Thymus (tissue), 11 donors: ENCODE data around the gene MALT1. TPM values are rescaled to one million over a fixed set of nuclear protein-coding genes. Genes with fewer than 3 reads are reported as not detected.
"Not testable (repeated sequence)": the region's sequence is repeated elsewhere in the genome, so short reads cannot be mapped to it uniquely, and the experiment has no call there.

Source experiments
- DNase-seq, 9 donors: peaks; one replicate each; pipeline ENCODE4 v3.0.0-alpha.2; 2013; ENCODE audit warnings: low spot score in 9 of 9, low read depth in 6 of 9, missing footprints in 1 of 9
- H3K27ac ChIP-seq, 2 donors: one replicate each; pipeline ENCODE4 v1.5.1; 2013; ENCODE audit warnings: control low read depth in 1 of 2, low read depth in 1 of 2, low read length in 1 of 2, mild to moderate bottlenecking in 1 of 2, moderate library complexity in 1 of 2
- H3K27me3 ChIP-seq, 2 donors: one replicate each; pipeline ENCODE4 v1.5.1; 2013; ENCODE audit warnings: low read length in 1 of 2; ENCODE audit not compliant: control insufficient read depth in 2 of 2, insufficient read depth in 1 of 2
- H3K36me3 ChIP-seq, 2 donors: one replicate each; pipeline ENCODE4 v1.5.1; 2013; ENCODE audit warnings: low read length in 1 of 2, mild to moderate bottlenecking in 1 of 2, moderate library complexity in 1 of 2; ENCODE audit not compliant: control insufficient read depth in 2 of 2, insufficient read depth in 2 of 2
- H3K4me1 ChIP-seq, 2 donors: one replicate each; pipeline ENCODE4 v1.5.1; 2013; ENCODE audit warnings: low read length in 2 of 2; ENCODE audit not compliant: control insufficient read depth in 2 of 2, insufficient read depth in 2 of 2
- H3K4me3 ChIP-seq, 2 donors: one replicate each; pipeline ENCODE4 v1.5.1; 2013; ENCODE audit warnings: low read length in 2 of 2, control low read depth in 1 of 2, mild to moderate bottlenecking in 1 of 2
- H3K9me3 ChIP-seq, 2 donors: one replicate each; pipeline ENCODE4 v1.5.1; 2013; ENCODE audit warnings: low read length in 1 of 2, mild to moderate bottlenecking in 1 of 2; ENCODE audit not compliant: control insufficient read depth in 2 of 2, insufficient read depth in 1 of 2
- WGBS: extraction: QIAGEN DNeasy Blood & Tissue Kit; methylation state at CpG from one replicate; pipeline ENCODE4 v1.1.7; 2013; 5-methylcytosine and 5-hydroxymethylcytosine counted together
- polyA plus RNA-seq: library from polyadenylated mRNA; stranded (reverse); fragments of 200-250 nt; gene quantifications from one replicate; pipeline ENCODE4 v1.2.3, GENCODE V29; 2013
- total RNA-seq: library from RNA; stranded (reverse); fragments of 120-200 nt; gene quantifications from one replicate; pipeline ENCODE4 v1.2.4, GENCODE V29; 2013
- donor health status: healthy.

The MALT1 gene
- total and polyA plus RNA-seq, 2 donors, result 35.2 to 40.0 TPM

GRCh38 chr18:58646334-58646862, 24.9 kb upstream of the MALT1 start:
- no peaks in the 10 kb centered on the region for H3K36me3 ChIP-seq
- H3K4me3 ChIP-seq, result no peak overlapping the region
- peaks cover 0 to 4% of the 10 kb centered on the region in 2 donors for H3K9me3 ChIP-seq
- H3K4me1 ChIP-seq, result peaks cover 0 to 2% of the 10 kb centered on the region in 2 donors
- 95% methylated on average over 4 of the region's 4 CpGs for WGBS
- no peak for DNase-seq
- no peak overlapping the region for H3K27ac ChIP-seq
- no peaks in the 10 kb centered on the region for H3K27me3 ChIP-seq

DNA sequence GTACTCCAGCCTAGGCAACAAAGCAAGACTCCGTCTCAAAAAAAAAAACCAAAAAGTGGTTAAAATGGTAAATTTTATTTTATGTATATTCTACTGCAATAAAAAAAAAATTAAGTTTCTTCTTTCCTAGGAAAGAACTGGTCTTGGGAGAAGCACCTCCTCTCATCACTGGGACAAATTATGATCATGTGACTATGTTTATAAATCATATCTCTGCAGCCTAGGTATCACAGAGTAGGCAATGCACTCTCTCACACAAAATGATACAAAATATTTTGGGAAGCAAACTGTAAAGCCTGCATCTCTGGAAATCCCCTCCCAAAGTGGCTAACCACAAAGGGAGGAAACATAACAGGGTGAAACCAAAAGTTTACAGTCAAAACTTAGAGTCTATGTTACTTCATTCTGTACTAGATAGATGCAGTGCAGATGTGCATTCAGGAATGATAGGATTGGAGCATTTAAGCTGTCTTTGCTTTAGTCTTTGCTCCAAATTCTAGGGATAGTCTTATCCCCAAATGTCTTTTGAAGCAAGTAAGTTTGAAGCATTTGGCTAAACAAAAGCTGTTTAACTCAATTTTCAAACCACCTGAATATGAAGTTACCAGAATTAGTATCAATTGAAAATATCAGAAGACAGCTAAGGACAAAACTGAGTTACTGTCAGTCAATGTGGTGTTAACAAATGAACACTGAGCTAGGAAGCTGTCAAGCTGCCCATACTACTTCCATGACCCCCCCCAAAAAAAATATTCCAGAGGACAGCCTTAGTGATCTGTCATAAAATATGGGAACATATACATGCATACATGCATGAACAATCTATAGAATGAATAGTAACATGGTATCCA, 21.1 kb upstream of the MALT1 start:
- Histone ChIP-seq H3K4me3 (no peak overlapping the region), H3K27ac (peak overlapping the region in 1 of 2 donors; percentile 57), H3K27me3 (no peaks in the 10 kb centered on the region), H3K9me3 (peaks cover 0 to 5% of the 10 kb centered on the region in 2 donors), H3K4me1 (peaks cover 0 to 2% of the 10 kb centered on the region in 2 donors), H3K36me3 (no peaks in the 10 kb centered on the region)
- WGBS, result 75% methylated on average over 1 of the region's 1 CpG
- DNase-seq, result peak in 1 of 9 donors; percentile 69

DNA sequence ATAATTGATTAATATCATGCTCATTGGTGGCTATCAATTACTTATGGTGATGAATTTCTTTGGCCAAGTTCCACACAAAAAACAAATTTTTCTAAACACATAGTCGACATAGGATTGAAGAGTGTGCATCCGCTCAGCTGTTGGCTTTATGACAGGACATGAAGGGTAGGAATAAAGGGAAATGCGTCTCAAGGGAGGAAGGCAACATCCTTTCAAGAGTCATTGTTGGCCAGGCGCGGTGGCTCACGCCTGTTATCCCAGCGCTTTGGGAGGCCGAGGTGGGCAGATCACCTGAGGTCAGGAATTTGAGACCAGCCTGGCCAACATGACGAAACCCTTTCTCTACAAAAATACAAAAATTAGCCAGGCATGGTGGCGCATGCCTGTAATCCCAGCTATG, 20.4 kb upstream of the MALT1 start:
- DNase-seq, H3K4me1 ChIP-seq, H3K36me3 ChIP-seq, H3K4me3 ChIP-seq, H3K27me3 ChIP-seq: not testable (repeated sequence)
- H3K9me3 ChIP-seq, result peaks cover 0 to 12% of the 10 kb centered on the region in 2 donors
- WGBS, result 97% methylated on average over 10 of the region's 10 CpGs
- H3K27ac ChIP-seq, result peak overlapping the region in 1 of 2 donors; percentile 57

DNA sequence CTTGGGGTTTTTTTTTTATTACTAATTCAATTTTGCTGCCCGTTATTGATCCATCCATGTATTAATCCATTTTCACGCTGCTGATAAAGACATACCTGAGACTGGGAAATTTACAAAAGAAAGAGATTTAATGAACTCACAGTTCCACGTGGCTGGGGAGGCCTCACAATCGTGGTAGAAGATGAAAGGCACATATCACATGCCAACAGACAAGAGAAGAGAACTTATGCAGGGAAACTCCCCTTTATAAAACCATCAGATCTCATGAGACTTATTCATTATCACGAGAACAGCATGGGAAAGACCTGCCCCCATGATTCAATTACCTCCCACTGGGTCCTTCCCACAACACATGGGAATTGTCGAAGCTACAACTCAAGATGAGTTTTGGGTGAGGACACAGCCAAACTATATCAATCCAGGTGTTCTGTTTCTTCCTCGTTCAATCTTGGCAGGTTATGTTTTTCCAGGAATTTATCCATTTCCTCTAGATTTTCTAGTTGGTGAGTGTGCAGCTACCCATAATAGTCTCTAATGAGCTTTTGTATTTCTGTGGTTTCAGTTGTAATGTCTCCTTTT, 18.0 kb upstream of the MALT1 start:
- H3K36me3 ChIP-seq, H3K9me3 ChIP-seq, H3K27me3 ChIP-seq, H3K27ac ChIP-seq, DNase-seq, H3K4me3 ChIP-seq: not testable (repeated sequence)
- WGBS, result 81% methylated on average over 7 of the region's 7 CpGs
- H3K4me1 ChIP-seq, result peaks cover 12 to 13% of the 10 kb centered on the region in 2 donors

GRCh38 chr18:58653814-58654509, 17.3 kb upstream of the MALT1 start:
- Histone ChIP-seq H3K27me3 (no peaks in the 10 kb centered on the region), H3K4me3 (no peak overlapping the region), H3K4me1 (peaks cover 12 to 19% of the 10 kb centered on the region in 2 donors), H3K36me3 (no peaks in the 10 kb centered on the region), H3K27ac (no peak overlapping the region), H3K9me3 (peaks cover 0 to 8% of the 10 kb centered on the region in 2 donors)
- DNase-seq, result no peak
- 45% methylated on average over 3 of the region's 3 CpGs for WGBS

- no peaks in the 10 kb centered on the region for H3K27me3 ChIP-seq
- no peaks in the 10 kb centered on the region for H3K36me3 ChIP-seq
- no peak overlapping the region for H3K27ac ChIP-seq
- H3K4me3 ChIP-seq, result no peak overlapping the region
- WGBS, result 98% methylated on average over 6 of the region's 6 CpGs
- no peak for DNase-seq
- peaks cover 12 to 19% of the 10 kb centered on the region in 2 donors for H3K4me1 ChIP-seq
- peaks cover 0 to 8% of the 10 kb centered on the region in 2 donors for H3K9me3 ChIP-seq
These were observed 16.2 kb upstream of the MALT1 start for GRCh38 chr18:58654896-58655614.

- no peaks in the 10 kb centered on the region for H3K36me3 ChIP-seq
- H3K9me3 ChIP-seq, result peaks cover 0 to 8% of the 10 kb centered on the region in 2 donors
- WGBS, result 96% methylated on average over 2 of the region's 2 CpGs
- no peak for DNase-seq
- peaks cover 10 to 22% of the 10 kb centered on the region in 2 donors for H3K4me1 ChIP-seq
- no peak overlapping the region for H3K27ac ChIP-seq
- H3K27me3 ChIP-seq, result no peaks in the 10 kb centered on the region
- H3K4me3 ChIP-seq, result no peak overlapping the region
These were observed 14.2 kb upstream of the MALT1 start for GRCh38 chr18:58657081-58657480.

GRCh38 chr18:58657494-58657893, 13.8 kb upstream of the MALT1 start:
- H3K27ac ChIP-seq, result peak overlapping the region in 1 of 2 donors; percentile 40

More at GRCh38 chr18:58657494-58657893, 13.8 kb upstream of the MALT1 start:
- H3K4me3 ChIP-seq, result no peak overlapping the region
- WGBS, result 100% methylated on average over 1 of the region's 1 CpG
- H3K27me3 ChIP-seq, result no peaks in the 10 kb centered on the region
- DNase-seq, result no peak
- H3K36me3 ChIP-seq, result no peaks in the 10 kb centered on the region
- H3K9me3 ChIP-seq, result peaks cover 0 to 8% of the 10 kb centered on the region in 2 donors
- H3K4me1 ChIP-seq, result peaks cover 10 to 22% of the 10 kb centered on the region in 2 donors
